OCI-LY1 (cell line): ENCODE results near the gene MRPL43.

Experiments
- EZH2 ChIP-seq: fragments of 200-600 bp; sonication (generic), shearing (Covaris generic); IDR thresholded peaks from 2 replicates; pipeline ENCODE4 v1.8.0; 2017; ENCODE audit warnings: borderline replicate concordance, mixed run types, mild to moderate bottlenecking, antibody characterized with exemption, low read length, moderate library complexity, mixed read lengths
- TF ChIP-seq, protein P1 (sequence below): fragments of 200-600 bp; sonication (generic), shearing (Covaris generic); IDR thresholded peaks from 2 replicates; pipeline ENCODE4 v1.5.1; 2017; ENCODE audit warnings: mild to moderate bottlenecking, antibody characterized with exemption, low read length, moderate library complexity, mixed read lengths

DNA sequence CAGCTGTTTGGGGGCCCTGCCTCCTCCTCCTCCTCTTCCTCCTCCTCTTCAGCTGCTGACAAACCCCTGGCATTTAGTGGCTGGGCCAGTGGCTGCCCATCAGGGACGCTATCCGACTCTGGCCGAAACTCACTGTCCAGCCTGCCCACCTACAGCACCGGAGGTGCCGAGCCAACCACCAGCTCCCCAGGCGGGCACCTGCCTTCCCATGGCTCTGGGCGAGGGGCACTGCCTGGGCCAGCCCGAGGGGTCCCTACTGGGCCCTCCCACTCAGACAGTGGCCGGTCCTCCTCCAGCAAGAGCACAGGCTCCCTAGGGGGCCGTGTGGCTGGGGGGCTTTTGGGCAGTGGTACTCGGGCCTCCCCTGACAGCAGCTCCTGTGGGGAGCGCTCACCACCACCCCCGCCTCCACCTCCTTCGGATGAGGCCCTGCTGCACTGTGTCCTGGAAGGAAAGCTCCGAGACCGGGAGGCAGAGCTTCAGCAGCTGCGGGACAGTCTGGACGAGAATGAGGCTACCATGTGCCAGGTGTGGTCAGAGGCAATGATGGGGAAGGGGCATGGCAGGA is 16.4 kb upstream of the MRPL43 start:
- TF ChIP-seq, protein P1, sequence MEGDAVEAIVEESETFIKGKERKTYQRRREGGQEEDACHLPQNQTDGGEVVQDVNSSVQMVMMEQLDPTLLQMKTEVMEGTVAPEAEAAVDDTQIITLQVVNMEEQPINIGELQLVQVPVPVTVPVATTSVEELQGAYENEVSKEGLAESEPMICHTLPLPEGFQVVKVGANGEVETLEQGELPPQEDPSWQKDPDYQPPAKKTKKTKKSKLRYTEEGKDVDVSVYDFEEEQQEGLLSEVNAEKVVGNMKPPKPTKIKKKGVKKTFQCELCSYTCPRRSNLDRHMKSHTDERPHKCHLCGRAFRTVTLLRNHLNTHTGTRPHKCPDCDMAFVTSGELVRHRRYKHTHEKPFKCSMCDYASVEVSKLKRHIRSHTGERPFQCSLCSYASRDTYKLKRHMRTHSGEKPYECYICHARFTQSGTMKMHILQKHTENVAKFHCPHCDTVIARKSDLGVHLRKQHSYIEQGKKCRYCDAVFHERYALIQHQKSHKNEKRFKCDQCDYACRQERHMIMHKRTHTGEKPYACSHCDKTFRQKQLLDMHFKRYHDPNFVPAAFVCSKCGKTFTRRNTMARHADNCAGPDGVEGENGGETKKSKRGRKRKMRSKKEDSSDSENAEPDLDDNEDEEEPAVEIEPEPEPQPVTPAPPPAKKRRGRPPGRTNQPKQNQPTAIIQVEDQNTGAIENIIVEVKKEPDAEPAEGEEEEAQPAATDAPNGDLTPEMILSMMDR, result no peak
- TF ChIP-seq EZH2, result no peak
